ENCODE data around the gene ALK.

- TF ChIP-seq, protein P1, sequence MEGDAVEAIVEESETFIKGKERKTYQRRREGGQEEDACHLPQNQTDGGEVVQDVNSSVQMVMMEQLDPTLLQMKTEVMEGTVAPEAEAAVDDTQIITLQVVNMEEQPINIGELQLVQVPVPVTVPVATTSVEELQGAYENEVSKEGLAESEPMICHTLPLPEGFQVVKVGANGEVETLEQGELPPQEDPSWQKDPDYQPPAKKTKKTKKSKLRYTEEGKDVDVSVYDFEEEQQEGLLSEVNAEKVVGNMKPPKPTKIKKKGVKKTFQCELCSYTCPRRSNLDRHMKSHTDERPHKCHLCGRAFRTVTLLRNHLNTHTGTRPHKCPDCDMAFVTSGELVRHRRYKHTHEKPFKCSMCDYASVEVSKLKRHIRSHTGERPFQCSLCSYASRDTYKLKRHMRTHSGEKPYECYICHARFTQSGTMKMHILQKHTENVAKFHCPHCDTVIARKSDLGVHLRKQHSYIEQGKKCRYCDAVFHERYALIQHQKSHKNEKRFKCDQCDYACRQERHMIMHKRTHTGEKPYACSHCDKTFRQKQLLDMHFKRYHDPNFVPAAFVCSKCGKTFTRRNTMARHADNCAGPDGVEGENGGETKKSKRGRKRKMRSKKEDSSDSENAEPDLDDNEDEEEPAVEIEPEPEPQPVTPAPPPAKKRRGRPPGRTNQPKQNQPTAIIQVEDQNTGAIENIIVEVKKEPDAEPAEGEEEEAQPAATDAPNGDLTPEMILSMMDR (conservative IDR thresholded peaks at IDR 0.05; ENCODE audit: low read depth, low read length), result no peak
- no peak for TF ChIP-seq EZH2phosphoT487 (IDR thresholded peaks at IDR 0.05; ENCODE audit: borderline replicate concordance, low read length)
These were observed 89.8 kb downstream of the ALK start for GRCh38 chr2:29831560-29831959.
